ENCODE data around the gene DCAF8L2.

GRCh38 chrX:27633328-27633727, 43.2 kb downstream of the DCAF8L2 start:
- TF ChIP-seq CTCF (IDR thresholded peaks at IDR 0.05 in 4 of 5, conservative IDR thresholded peaks at IDR 0.05 in 1 of 5): no peak
- no peak for TF ChIP-seq POLR2A (IDR thresholded peaks at IDR 0.05)
